Glutamatergic neuron (in vitro differentiated cells): Measurements from ENCODE around the gene ZNF674. TPM values are rescaled to one million over a fixed set of nuclear protein-coding genes. Genes with fewer than 3 reads are reported as not detected.
"Not testable (repeated sequence)": the region's sequence is repeated elsewhere in the genome, so short reads cannot be mapped to it uniquely, and the experiment has no call there.

Source experiments
- DNase-seq: peaks from one replicate; pipeline ENCODE4 v3.0.0; 2022
- H3K27ac Mint-ChIP-seq: one replicate; pipeline ENCODE4 v1.8.0; 2020; ENCODE audit warnings: mild to moderate bottlenecking, mixed read lengths, inconsistent platforms; ENCODE audit not compliant: unreplicated experiment
- H3K27me3 Mint-ChIP-seq: one replicate; pipeline ENCODE4 v1.8.0; 2020; ENCODE audit warnings: mild to moderate bottlenecking, moderate library complexity, mixed read lengths, inconsistent platforms; ENCODE audit not compliant: unreplicated experiment
- H3K36me3 Mint-ChIP-seq: one replicate; pipeline ENCODE4 v1.8.0; 2020; ENCODE audit warnings: mild to moderate bottlenecking, mixed read lengths, inconsistent platforms; ENCODE audit not compliant: unreplicated experiment
- H3K4me1 Mint-ChIP-seq: one replicate; pipeline ENCODE4 v1.8.0; 2020; ENCODE audit warnings: mild to moderate bottlenecking, low read depth, mixed read lengths, inconsistent platforms; ENCODE audit not compliant: unreplicated experiment
- H3K4me3 Mint-ChIP-seq: one replicate; pipeline ENCODE4 v1.8.0; 2020; ENCODE audit warnings: mild to moderate bottlenecking, mixed read lengths, inconsistent platforms; ENCODE audit not compliant: unreplicated experiment
- H3K9me3 Mint-ChIP-seq: one replicate; pipeline ENCODE4 v1.8.0; 2020; ENCODE audit warnings: mild to moderate bottlenecking, moderate library complexity, mixed read lengths, inconsistent platforms; ENCODE audit not compliant: unreplicated experiment
- total RNA-seq: library from RNA; stranded (reverse); fragmentation: NEBNext Ultra II Directional; extraction: Animal tissue kit (Norgen Biotek cat#: 25700); gene quantifications from one replicate; pipeline ENCODE4 v1.2.1, GENCODE V29; 2021; ENCODE audit not compliant: unreplicated experiment
- TF ChIP-seq, protein P1 (sequence below): fragments of 200-600 bp; sonication (generic); IDR thresholded peaks from one replicate; pipeline ENCODE4 v1.5.0; 2021; ENCODE audit not compliant: partially characterized antibody, unreplicated experiment

ZNF674 gene
- total RNA-seq, 1 donor from 2014 or later: 6.4 TPM

DNA sequence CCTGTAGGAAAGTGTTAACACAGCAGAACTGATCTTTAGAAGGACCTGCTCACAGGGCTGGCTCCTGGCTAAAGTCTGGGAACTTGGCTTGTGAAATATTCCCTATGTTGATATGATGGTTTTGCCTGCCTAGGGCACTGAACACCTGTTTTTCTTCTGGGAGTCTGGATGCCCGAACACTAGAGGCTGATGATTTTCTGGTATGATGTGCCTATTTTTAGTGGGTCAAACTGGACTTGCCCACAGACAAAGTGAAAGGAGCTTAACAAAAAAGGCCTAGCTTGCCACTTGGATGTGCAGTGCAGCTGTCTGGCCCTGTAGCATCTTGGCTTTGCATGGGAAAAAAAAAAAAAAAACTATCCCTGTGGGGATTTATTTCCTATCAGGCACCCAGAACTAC lies 39.1 kb downstream of the ZNF674 start:
- H3K27ac Mint-ChIP-seq: no peak overlapping the region
- H3K27me3 Mint-ChIP-seq: no peaks in the 10 kb centered on the region
- H3K9me3 Mint-ChIP-seq: no peaks in the 10 kb centered on the region
- peaks cover 8% of the 10 kb centered on the region for H3K36me3 Mint-ChIP-seq
- TF ChIP-seq, protein P1, sequence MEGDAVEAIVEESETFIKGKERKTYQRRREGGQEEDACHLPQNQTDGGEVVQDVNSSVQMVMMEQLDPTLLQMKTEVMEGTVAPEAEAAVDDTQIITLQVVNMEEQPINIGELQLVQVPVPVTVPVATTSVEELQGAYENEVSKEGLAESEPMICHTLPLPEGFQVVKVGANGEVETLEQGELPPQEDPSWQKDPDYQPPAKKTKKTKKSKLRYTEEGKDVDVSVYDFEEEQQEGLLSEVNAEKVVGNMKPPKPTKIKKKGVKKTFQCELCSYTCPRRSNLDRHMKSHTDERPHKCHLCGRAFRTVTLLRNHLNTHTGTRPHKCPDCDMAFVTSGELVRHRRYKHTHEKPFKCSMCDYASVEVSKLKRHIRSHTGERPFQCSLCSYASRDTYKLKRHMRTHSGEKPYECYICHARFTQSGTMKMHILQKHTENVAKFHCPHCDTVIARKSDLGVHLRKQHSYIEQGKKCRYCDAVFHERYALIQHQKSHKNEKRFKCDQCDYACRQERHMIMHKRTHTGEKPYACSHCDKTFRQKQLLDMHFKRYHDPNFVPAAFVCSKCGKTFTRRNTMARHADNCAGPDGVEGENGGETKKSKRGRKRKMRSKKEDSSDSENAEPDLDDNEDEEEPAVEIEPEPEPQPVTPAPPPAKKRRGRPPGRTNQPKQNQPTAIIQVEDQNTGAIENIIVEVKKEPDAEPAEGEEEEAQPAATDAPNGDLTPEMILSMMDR: no peak
- no peak overlapping the region for H3K4me3 Mint-ChIP-seq
- H3K4me1 Mint-ChIP-seq: no peaks in the 10 kb centered on the region
- DNase-seq: no peak

DNA sequence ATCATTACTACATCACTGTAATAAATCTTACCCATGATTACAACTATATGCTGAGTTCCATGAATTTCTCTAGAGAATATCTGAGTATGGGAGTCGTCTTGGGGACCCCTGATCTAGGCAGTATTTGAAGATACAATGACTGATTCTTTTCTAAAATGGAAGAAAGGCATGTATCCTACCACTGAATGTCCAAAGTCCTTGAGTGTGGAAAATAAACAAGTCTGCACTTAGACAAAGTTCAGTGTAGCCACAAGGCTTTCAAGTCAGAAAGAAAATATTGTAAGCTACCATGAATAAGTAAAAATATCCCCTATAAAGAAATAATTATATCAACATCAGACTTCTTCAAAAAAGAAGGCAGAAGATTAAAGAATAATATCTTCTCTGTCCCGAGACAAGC lies 42.4 kb downstream of the ZNF674 start:
- TF ChIP-seq, protein P1: no peak
- Mint-ChIP-seq H3K4me1 (no peaks in the 10 kb centered on the region), H3K36me3 (peaks cover 19% of the 10 kb centered on the region), H3K27me3 (peaks cover 2% of the 10 kb centered on the region), H3K27ac (no peak overlapping the region), H3K4me3 (no peak overlapping the region), H3K9me3 (no peaks in the 10 kb centered on the region)
- no peak for DNase-seq

DNA sequence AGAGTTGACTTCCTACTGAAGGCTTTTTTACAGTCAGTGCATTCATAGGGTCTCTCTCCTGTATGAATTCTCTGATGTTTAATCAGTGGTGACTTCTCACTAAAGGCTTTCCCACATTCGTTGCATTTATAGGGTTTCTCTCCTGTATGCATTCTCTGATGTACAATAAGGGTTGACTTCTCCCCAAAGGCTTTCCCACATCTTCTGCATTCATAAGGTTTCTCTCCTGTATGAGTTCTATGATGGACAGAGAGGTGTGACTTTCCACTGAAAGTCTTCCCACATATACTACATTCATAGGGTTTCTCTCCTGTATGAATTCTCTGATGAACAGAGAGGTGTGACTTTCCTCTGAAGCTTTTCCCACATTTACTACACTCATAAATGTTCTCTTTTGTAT lies 45.2 kb downstream of the ZNF674 start:
- no peak overlapping the region for H3K27ac Mint-ChIP-seq
- no peaks in the 10 kb centered on the region for H3K4me1 Mint-ChIP-seq
- H3K9me3 Mint-ChIP-seq: peaks cover 2% of the 10 kb centered on the region
- TF ChIP-seq, protein P1: no peak
- H3K4me3 Mint-ChIP-seq: no peak overlapping the region
- H3K36me3 Mint-ChIP-seq: peaks cover 17% of the 10 kb centered on the region
- no peak for DNase-seq
- peaks cover 2% of the 10 kb centered on the region for H3K27me3 Mint-ChIP-seq

DNA sequence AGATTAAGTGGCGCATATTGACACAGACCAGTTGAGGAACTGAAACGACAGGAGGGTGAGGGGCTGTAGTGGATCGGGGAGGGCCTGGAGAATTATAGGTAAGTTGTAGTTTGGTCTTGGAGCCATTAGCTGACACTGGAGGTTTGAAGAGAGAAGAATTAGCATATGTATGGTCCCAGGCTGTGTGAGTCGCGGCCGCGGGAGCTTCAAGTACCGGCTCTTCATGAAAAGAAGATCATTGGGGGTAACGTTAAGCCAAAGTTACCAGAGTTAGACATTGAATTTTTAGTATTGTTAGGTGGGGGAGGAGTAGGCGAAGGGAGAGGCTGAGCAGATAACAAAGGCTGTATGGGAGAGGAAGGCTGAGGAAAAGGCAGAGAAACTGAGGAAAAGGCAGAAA lies 56.5 kb downstream of the ZNF674 start:
- no peak for DNase-seq
- Mint-ChIP-seq H3K9me3 (peaks cover 3% of the 10 kb centered on the region), H3K27me3 (peaks cover 1% of the 10 kb centered on the region), H3K27ac (no peak overlapping the region), H3K4me3 (no peak overlapping the region), H3K4me1 (no peaks in the 10 kb centered on the region), H3K36me3 (peaks cover 29% of the 10 kb centered on the region)
- TF ChIP-seq, protein P1: no peak

DNA sequence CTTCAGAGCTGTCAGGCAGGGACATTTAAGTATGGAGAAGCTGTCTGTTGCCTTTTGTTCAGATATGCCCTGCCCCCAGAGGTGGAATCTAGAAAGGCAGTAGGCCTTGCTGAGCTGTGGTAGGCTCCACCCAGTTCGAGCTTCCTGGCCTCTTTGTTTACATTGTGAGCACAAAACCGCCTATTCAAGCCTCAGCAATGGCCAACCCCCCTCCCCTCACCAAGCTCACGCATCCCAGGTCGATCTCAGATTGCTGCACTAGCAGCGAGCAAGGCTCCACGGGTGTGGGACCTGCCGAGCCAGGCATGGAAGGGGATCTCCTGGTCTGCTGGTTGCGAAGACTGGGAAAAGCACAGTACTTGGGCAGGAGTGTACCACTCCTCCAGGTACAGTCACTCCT lies 59.3 kb downstream of the ZNF674 start:
- Mint-ChIP-seq H3K27ac (no peak overlapping the region), H3K4me3 (no peak overlapping the region), H3K27me3 (peaks cover 1% of the 10 kb centered on the region), H3K36me3 (peaks cover 36% of the 10 kb centered on the region), H3K9me3 (peaks cover 7% of the 10 kb centered on the region), H3K4me1 (no peaks in the 10 kb centered on the region)
- TF ChIP-seq, protein P1: no peak
- no peak for DNase-seq

DNA sequence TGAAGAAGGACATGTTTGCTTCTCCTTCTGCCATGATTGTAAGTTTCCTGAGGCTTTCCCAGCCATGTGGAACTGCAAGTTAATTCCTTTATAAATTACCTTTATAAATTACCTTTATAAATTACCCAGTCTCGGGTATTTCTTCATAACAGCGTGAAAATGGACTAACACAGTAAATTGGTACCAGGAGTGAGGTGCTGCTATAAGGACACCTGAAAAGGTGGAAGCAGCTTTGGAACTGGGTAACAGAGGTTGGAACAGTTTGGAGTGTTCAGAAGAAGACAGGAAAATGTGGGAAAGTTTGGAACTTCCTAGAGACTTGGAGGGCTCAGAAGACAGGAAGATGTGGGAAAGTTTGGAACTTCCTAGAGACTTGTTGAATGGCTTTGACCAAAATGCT lies 66.6 kb downstream of the ZNF674 start:
- not testable (repeated sequence) for H3K27ac Mint-ChIP-seq, DNase-seq, H3K4me1 Mint-ChIP-seq, H3K4me3 Mint-ChIP-seq, H3K9me3 Mint-ChIP-seq, H3K27me3 Mint-ChIP-seq
- peaks cover 12% of the 10 kb centered on the region for H3K36me3 Mint-ChIP-seq
